Measurements from ENCODE around the gene KCNMA1. TPM values are rescaled to one million over a fixed set of nuclear protein-coding genes. Genes with fewer than 3 reads are reported as not detected.

The KCNMA1 gene
- total RNA-seq, 4 donors from 2014 or later, result 66.8 to 96.5 (median 78.9) TPM

GRCh38 chr10:76944640-76945039 lies 693.0 kb downstream of the KCNMA1 start:
- no peak for ATAC-seq
- H3K4me3 ChIP-seq, result no peak overlapping the region
- peaks cover 0 to 13% of the 10 kb centered on the region in 2 donors for H3K36me3 ChIP-seq
- TF ChIP-seq POLR2A (IDR thresholded peaks at IDR 0.05) (no peak), CTCF (IDR thresholded peaks at IDR 0.05 in 4 of 5, conservative IDR thresholded peaks at IDR 0.05 in 1 of 5) (no peak)
- no peaks in the 10 kb centered on the region for H3K9me3 ChIP-seq
- no peaks in the 10 kb centered on the region for H3K4me1 ChIP-seq
- H3K27me3 ChIP-seq, result no peaks in the 10 kb centered on the region
- DNase-seq, result no peak
- intact Hi-C loops (cut with DNase I; ENCODE audit: low total_unique reads) (no loop called here), in situ Hi-C loops (cut with MboI; ENCODE audit: low sequenced_read_pairs in 4 of 4) (no loop called here)
- no peak overlapping the region for H3K27ac ChIP-seq

GRCh38 chr10:76942628-76943416 lies 694.8 kb downstream of the KCNMA1 start:
- H3K27me3 ChIP-seq, result no peaks in the 10 kb centered on the region
- H3K9me3 ChIP-seq, result no peaks in the 10 kb centered on the region
- in situ Hi-C loops (cut with MboI; ENCODE audit: low sequenced_read_pairs in 4 of 4) (no loop called here), intact Hi-C loops (cut with DNase I; ENCODE audit: low total_unique reads) (no loop called here)
- TF ChIP-seq CTCF (IDR thresholded peaks at IDR 0.05 in 4 of 5, conservative IDR thresholded peaks at IDR 0.05 in 1 of 5) (no peak), POLR2A (IDR thresholded peaks at IDR 0.05) (no peak)
- no peak overlapping the region for H3K4me3 ChIP-seq
- H3K27ac ChIP-seq, result no peak overlapping the region
- DNase-seq (no peak), ATAC-seq (no peak)
- H3K4me1 ChIP-seq, result no peaks in the 10 kb centered on the region
- H3K36me3 ChIP-seq, result peaks cover 0 to 8% of the 10 kb centered on the region in 2 donors

- TF ChIP-seq POLR2A (IDR thresholded peaks at IDR 0.05) (no peak), CTCF (IDR thresholded peaks at IDR 0.05 in 4 of 5, conservative IDR thresholded peaks at IDR 0.05 in 1 of 5) (no peak)
- Histone ChIP-seq H3K4me1 (no peaks in the 10 kb centered on the region), H3K4me3 (no peak overlapping the region), H3K36me3 (peaks cover 0 to 8% of the 10 kb centered on the region in 2 donors), H3K27ac (no peak overlapping the region), H3K27me3 (no peaks in the 10 kb centered on the region), H3K9me3 (no peaks in the 10 kb centered on the region)
- ATAC-seq (no peak), DNase-seq (no peak)
- in situ Hi-C loops (cut with MboI; ENCODE audit: low sequenced_read_pairs in 4 of 4) (no loop called here), intact Hi-C loops (cut with DNase I; ENCODE audit: low total_unique reads) (no loop called here)
Measured at GRCh38 chr10:76939933-76940468, 697.6 kb downstream of the KCNMA1 start.

GRCh38 chr10:76937181-76937600 lies 700.4 kb downstream of the KCNMA1 start:
- H3K9me3 ChIP-seq, result no peaks in the 10 kb centered on the region
- H3K27ac ChIP-seq, result no peak overlapping the region
- H3K4me1 ChIP-seq, result no peaks in the 10 kb centered on the region
- TF ChIP-seq POLR2A (IDR thresholded peaks at IDR 0.05) (no peak), CTCF (IDR thresholded peaks at IDR 0.05 in 4 of 5, conservative IDR thresholded peaks at IDR 0.05 in 1 of 5) (no peak)
- no peaks in the 10 kb centered on the region for H3K27me3 ChIP-seq
- H3K4me3 ChIP-seq, result no peak overlapping the region
- no peak for DNase-seq
- intact Hi-C loops (cut with DNase I; ENCODE audit: low total_unique reads), result no loop called here
- in situ Hi-C loops (cut with MboI; ENCODE audit: low sequenced_read_pairs in 4 of 4), result no loop called here
- ATAC-seq, result no peak
- no peaks in the 10 kb centered on the region for H3K36me3 ChIP-seq
